Endothelial cell of umbilical vein (primary cell): ENCODE data around the gene LRP1B. TPM values are rescaled to one million over a fixed set of nuclear protein-coding genes. Genes with fewer than 3 reads are reported as not detected.

ENCODE experiments used
- BruUV-seq: library from RNA; stranded (reverse); fragments of 400-500 nt; replicated peaks from 2 replicates; lab custom pipeline; 2021; lab: Mats Ljungman, UMichigan
- CTCF ChIA-PET: fragments of 300-600, 350-600 bp; sonication (Branson Sonifier 250); formaldehyde crosslinking; loops from one replicate; lab custom pipeline; 2021; ENCODE audit warnings: antibody characterized with exemption, inconsistent platforms; lab: Charles Lee
- POLR2A ChIA-PET: fragments of 300-600, 350-600 bp; sonication (Branson Sonifier 250); formaldehyde crosslinking; loops from one replicate; lab custom pipeline; 2021; ENCODE audit warnings: antibody characterized with exemption, inconsistent platforms; lab: Charles Lee
- DNase-seq: peaks from one replicate; pipeline ENCODE4 v3.0.0-alpha.2; 2011; ENCODE audit warnings: low read depth, low spot score
- FAIRE-seq: peaks from 2 replicates; lab custom pipeline; 2011; peaks lifted over from hg19 to GRCh38; lab: Jason Lieb, UNC
- H2AFZ ChIP-seq: 2 replicates; pipeline ENCODE4 v1.6.0; 2012; ENCODE audit warnings: low read depth, low read length, control low read depth, inconsistent platforms
- H3K27ac ChIP-seq: 2 replicates; pipeline ENCODE4 v1.5.1; 2011; ENCODE audit warnings: low read depth, mild to moderate bottlenecking, control low read depth, low read length, moderate library complexity; ENCODE audit not compliant: insufficient read depth
- H3K27me3 ChIP-seq, 2 experiments: 2 replicates each; pipeline versions ENCODE4 v1.6.0 to v1.6.1; 2011; ENCODE audit warnings: low read length in 2 of 2, mixed read lengths in 1 of 2; ENCODE audit not compliant: control insufficient read depth in 2 of 2, insufficient read depth in 2 of 2
- H3K36me3 ChIP-seq, 2 experiments: 2 replicates in 1 of 2; 3 replicates in 1 of 2; pipeline ENCODE4 v1.5.1; 2011; ENCODE audit warnings: low read length in 2 of 2, mild to moderate bottlenecking in 1 of 2, moderate library complexity in 1 of 2; ENCODE audit not compliant: control insufficient read depth in 2 of 2, insufficient read depth in 2 of 2; ENCODE audit errors: extremely low read depth in 1 of 2
- H3K4me1 ChIP-seq: 3 replicates; pipeline ENCODE4 v1.5.1; 2011; ENCODE audit warnings: mild to moderate bottlenecking, low read length; ENCODE audit not compliant: control insufficient read depth, insufficient read depth; ENCODE audit errors: extremely low read depth
- H3K4me2 ChIP-seq: 2 replicates; pipeline ENCODE4 v1.6.1; 2011; ENCODE audit warnings: low read length, control low read depth, mixed read lengths; ENCODE audit not compliant: insufficient read depth
- H3K4me3 ChIP-seq, 3 experiments: fragments of 200-600 bp in 1 of 3; sonication (generic), shearing (Covaris generic) in 1 of 3; replicated peaks in 1 of 3; 2 replicates each; pipeline ENCODE4 v1.5.1; 2011 to 2016; ENCODE audit warnings: control low read depth in 3 of 3, low read length in 3 of 3, mild to moderate bottlenecking in 2 of 3, inconsistent platforms in 1 of 3, low read depth in 1 of 3, moderate library complexity in 1 of 3; ENCODE audit not compliant: insufficient read depth in 1 of 3
- H3K79me2 ChIP-seq: 2 replicates; pipeline ENCODE4 v1.6.0; 2012; ENCODE audit warnings: low read length, inconsistent platforms; ENCODE audit not compliant: control insufficient read depth, insufficient read depth
- H3K9ac ChIP-seq: replicated peaks from 2 replicates; pipeline ENCODE3; 2011; ENCODE audit warnings: low read length, control low read depth; ENCODE audit not compliant: insufficient read depth; ENCODE audit errors: extremely low read depth
- H3K9me1 ChIP-seq: replicated peaks from 3 replicates; pipeline ENCODE4 v1.6.0; 2011; ENCODE audit warnings: mild to moderate bottlenecking, low read length; ENCODE audit not compliant: control insufficient read depth, insufficient read depth; ENCODE audit errors: extremely low read depth
- H3K9me3 ChIP-seq: replicated peaks from 2 replicates; pipeline ENCODE4 v1.5.1; 2012; ENCODE audit warnings: low read length, inconsistent platforms; ENCODE audit not compliant: control insufficient read depth, insufficient read depth
- H4K20me1 ChIP-seq: replicated peaks from 2 replicates; pipeline ENCODE3; 2011; ENCODE audit warnings: mild to moderate bottlenecking, low read length; ENCODE audit not compliant: control insufficient read depth, insufficient read depth; ENCODE audit errors: extremely low read depth
- CTCF ChIP-seq, 2 donors: IDR thresholded peaks; 1 replicate in 1 of 2; 2 replicates in 1 of 2; pipeline ENCODE4 v1.5.1; 2011; ENCODE audit warnings: low read length in 2 of 2, mild to moderate bottlenecking in 2 of 2, moderate library complexity in 2 of 2, control low read depth in 1 of 2, inconsistent platforms in 1 of 2, low read depth in 1 of 2; ENCODE audit not compliant: insufficient read depth in 1 of 2; ENCODE audit errors: extremely low read depth in 1 of 2
- EZH2 ChIP-seq: IDR thresholded peaks from 2 replicates; pipeline ENCODE4 v1.6.1; 2012; ENCODE audit warnings: borderline replicate concordance, low read depth, mild to moderate bottlenecking, moderate library complexity, low read length, inconsistent platforms; ENCODE audit not compliant: severe bottlenecking
- FOS ChIP-seq: IDR thresholded peaks from 2 replicates; pipeline ENCODE4 v1.6.1; 2011; ENCODE audit warnings: mild to moderate bottlenecking, low read length, moderate library complexity, borderline replicate concordance; ENCODE audit not compliant: insufficient read depth
- GATA2 ChIP-seq: IDR thresholded peaks from 2 replicates; pipeline ENCODE4 v1.7.0; 2011; ENCODE audit warnings: low read depth, mild to moderate bottlenecking, moderate library complexity, mixed read lengths, low read length; ENCODE audit not compliant: insufficient read length, insufficient read depth
- JUN ChIP-seq: IDR thresholded peaks from 2 replicates; pipeline ENCODE4 v1.6.1; 2011; ENCODE audit warnings: borderline replicate concordance, low read depth; ENCODE audit not compliant: insufficient read length, insufficient read depth
- MAX ChIP-seq: IDR thresholded peaks from 2 replicates; pipeline ENCODE4 v1.6.1; 2011; ENCODE audit not compliant: insufficient read depth, insufficient read length
- MYC ChIP-seq: IDR thresholded peaks from one replicate; pipeline ENCODE4 v1.6.1; 2011; ENCODE audit warnings: mild to moderate bottlenecking, low read depth, low read length
- POLR2A ChIP-seq: IDR thresholded peaks from 2 replicates; pipeline ENCODE4 v1.6.1; 2012; ENCODE audit warnings: low read depth, mild to moderate bottlenecking, control low read depth, low read length
- POLR2AphosphoS5 ChIP-seq: IDR thresholded peaks from 2 replicates; pipeline ENCODE4 v1.6.1; 2012; ENCODE audit warnings: low read depth, mild to moderate bottlenecking, control low read depth, low read length, moderate library complexity; ENCODE audit not compliant: insufficient read depth
- dilution Hi-C: fragments of 300-500 bp; cut with MboI; formaldehyde crosslinking; loops from one replicate; pipeline ENCODE4 v1.15.0; 2019; ENCODE audit warnings: low sequenced_read_pairs; ENCODE audit not compliant: extremely low pct_ligation_motif_present
- intact Hi-C: fragments of 100-400 bp; cut with micrococcal nuclease; formaldehyde crosslinking; loops from one replicate; pipeline ENCODE4 v1.10.0; 2022
- polyA plus RNA-seq, 4 experiments: library from polyadenylated mRNA; depleted of rRNA in 3 of 4; stranded (reverse) in 3 of 4; unstranded in 1 of 4; fragments of >200 nt; gene quantifications; 2 replicates each; pipeline versions ENCODE4 v1.2.1 to v1.2.3, GENCODE V29; 2011 to 2012; ENCODE audit warnings: missing spikeins in 1 of 4
- total RNA-seq: library from RNA; stranded (reverse); gene quantifications from 2 replicates; pipeline ENCODE4 v1.2.3, GENCODE V29; 2021

LRP1B gene
- total and polyA plus RNA-seq, 2 donors (not counting 3 experiments of a cell fraction or from before 2014, with no cell fraction given): 0.03 to 0.07 TPM

GRCh38 chr2:140359056-140359771 is 1771.6 kb downstream of the LRP1B start:
- FAIRE-seq (no peak), DNase-seq (no peak)
- no peak overlapping the region for H3K27ac ChIP-seq
- ChIA-PET CTCF (interaction anchor here (1.1 to 1.7 kb wide), 4 partner anchors 10 to 1196 kb away, joined by 3 to 5 read pairs (median 4); no protein-coding TSS in a partner anchor), POLR2A (no interaction called here)
- no peak overlapping the region for H3K4me2 ChIP-seq
- H3K9me1 ChIP-seq: no peaks in the 10 kb centered on the region
- no peak overlapping the region for H3K4me3 ChIP-seq
- H3K27me3 ChIP-seq: no peaks in the 10 kb centered on the region
- no peak for TF ChIP-seq MYC
- no peak for TF ChIP-seq GATA2
- no peak for TF ChIP-seq MAX
- no peak for TF ChIP-seq FOS
- TF ChIP-seq POLR2AphosphoS5: no peak
- no peak for TF ChIP-seq POLR2A
- TF ChIP-seq EZH2: no peak
- no peak for TF ChIP-seq CTCF (IDR thresholded peaks at IDR 0.05; ENCODE audit: extremely low read depth in 1 of 2, insufficient read depth in 1 of 2, low read depth in 1 of 2, low read length in 2 of 2)
- TF ChIP-seq JUN: no peak
- no peaks in the 10 kb centered on the region for H3K36me3 ChIP-seq
- H3K4me1 ChIP-seq: no peaks in the 10 kb centered on the region
- H4K20me1 ChIP-seq: no peaks in the 10 kb centered on the region
- H3K9ac ChIP-seq: no peak overlapping the region
- H3K79me2 ChIP-seq: no peaks in the 10 kb centered on the region
- no TSS peak for BruUV-seq
- intact Hi-C loops (no loop called here), dilution Hi-C loops (no loop called here)
- no peaks in the 10 kb centered on the region for H3K9me3 ChIP-seq
- no peak overlapping the region for H2AFZ ChIP-seq
